AML-193 (cell line): ENCODE data around the gene DUS2.

Source experiments
- DNase-seq, 2 experiments: peaks; one replicate each; lab custom pipeline; 2025; lab: John Stamatoyannopoulos, UW

DUS2 gene

DNA sequence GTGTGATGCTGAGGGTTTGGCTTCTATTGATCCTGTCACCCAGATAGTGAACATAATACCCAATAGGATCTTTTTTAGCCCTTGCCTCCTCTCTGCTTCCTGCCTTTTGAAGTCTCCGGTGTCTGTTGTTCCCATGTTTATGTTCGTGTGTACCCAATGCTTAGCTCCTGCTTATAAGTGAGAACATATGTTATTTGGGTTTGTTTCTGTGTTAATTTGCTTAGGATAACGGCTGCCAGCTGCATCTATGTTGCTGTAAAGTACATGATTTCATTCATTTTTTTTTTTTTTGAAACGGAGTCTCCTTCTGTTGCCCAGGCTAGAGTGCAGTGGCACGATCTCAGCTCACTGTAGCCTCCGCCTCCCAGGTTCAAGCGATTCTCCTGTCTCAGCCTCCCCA is 23.0 kb downstream of the DUS2 start:
- DNase-seq: no peak

DNA sequence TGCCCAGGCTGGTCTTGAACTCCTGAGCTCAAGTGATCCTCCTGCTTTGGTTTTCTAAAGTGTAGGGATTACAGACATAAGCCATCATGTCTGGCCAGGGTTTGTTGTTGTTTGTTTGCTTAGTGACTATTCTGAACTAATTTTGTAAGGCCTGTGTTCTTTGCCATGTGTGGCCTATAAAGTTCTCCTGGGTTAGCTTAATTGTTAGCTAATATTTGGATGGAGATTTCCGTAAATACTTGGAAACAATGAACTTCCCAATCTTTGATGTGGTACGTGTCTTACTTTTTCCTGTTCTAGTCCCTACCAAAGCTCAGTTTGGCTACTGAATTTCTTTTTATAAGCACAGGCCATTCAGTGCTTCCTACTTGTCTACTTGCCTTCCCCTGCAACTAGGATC is 24.9 kb downstream of the DUS2 start:
- no peak for DNase-seq

DNA sequence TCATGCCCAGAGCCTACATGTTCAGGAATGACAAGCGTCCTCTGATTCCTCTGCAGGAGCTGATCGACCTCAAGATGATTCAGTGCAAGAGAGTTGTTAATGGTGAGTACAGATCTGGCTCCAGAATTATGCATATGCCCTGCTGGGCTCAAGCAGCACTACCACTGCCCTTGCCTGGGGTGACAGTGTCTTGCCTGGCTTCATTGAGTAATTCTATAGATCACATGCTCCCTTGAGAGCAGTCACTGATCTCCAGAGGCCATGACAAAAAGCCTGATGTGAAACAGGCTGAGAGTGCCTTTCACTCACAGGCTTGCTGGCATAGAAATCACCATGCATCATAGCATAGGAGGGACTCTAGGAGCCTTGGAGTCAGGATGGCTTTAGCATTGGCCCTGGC is 26.4 kb downstream of the DUS2 start:
- peak in 1 of 2 experiments; percentile 9 for DNase-seq

DNA sequence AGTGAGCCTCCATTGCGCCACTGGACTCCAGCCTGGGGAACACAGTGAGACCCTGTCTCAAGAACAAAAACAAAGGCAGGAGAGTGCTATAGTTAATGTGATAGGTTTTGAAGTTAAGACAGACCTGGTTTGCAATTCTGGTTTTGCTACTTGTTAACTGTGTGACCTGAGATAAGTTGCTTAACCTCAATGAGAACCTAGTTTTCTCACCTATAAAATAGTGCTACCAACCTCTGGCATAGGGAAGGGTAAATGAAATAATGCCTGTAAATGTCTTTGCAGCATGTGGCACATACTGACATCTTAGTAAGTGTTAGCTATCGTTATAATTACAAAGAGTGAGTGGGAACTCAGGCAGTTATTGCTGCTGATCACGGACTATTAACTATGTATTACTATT is 32.3 kb downstream of the DUS2 start:
- no peak for DNase-seq

DNA sequence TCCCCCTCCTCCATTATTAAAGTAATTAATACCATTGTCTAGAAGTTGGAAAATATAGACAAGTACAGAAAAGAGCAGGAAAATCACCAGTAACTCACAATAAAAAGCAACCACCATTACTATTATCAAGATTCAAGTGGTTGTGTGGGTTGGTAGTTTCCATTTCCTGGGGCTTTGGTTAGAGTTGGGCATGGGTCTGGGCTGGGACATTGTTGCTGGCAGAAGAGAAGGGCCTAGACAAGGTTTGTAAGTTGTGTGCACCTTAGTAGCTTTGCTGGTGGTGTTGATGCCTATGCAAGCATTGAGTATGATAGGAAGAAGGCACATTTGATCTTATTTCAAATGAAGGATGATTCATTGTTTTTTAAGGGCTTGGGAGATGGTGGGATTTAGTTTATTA is 36.7 kb downstream of the DUS2 start:
- no peak for DNase-seq

DNA sequence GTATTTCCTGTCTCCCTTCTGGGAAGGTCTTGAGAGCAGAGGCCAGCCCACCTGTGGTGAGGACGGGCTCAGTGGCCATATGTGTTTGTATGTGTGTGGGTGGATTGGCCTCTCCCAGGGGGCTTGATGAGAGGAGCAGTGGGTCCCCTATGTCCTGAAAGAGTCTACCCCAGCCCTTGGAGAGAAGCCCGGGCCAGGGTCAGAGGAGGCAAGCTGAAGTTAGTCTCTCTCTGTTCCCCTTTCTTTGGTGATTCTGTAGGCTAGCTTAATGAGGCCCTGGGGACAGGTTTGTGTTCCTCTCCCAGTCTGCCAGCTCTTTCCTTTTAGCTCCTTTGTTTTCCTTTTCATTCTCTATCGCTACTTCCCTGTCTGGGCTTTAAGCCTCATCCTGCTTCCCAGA is 38.3 kb downstream of the DUS2 start:
- no peak for DNase-seq

DNA sequence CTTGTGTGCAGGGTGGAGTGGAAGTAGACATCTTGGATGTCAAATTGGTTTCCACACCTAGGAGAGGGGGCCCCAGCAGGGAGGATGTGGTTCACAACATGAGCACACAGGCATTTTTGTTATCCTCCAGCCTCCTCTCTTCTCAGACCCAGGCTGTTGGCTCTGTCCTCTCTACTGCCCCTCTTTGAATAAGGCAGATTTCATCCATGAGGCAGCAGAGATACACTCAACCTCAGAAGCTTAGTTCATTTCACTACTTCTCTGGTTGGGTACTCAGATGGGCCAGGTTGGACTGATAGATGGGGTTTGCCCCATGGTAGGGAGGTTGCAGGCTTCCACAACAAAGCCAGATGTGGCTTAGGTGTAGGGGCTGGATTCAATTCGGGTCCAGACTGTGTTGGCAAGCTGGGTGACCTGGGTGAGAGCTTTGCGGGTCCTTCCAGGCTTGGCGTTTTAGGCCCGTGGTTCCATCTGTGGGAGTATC is 39.9 kb downstream of the DUS2 start:
- no peak for DNase-seq

DNA sequence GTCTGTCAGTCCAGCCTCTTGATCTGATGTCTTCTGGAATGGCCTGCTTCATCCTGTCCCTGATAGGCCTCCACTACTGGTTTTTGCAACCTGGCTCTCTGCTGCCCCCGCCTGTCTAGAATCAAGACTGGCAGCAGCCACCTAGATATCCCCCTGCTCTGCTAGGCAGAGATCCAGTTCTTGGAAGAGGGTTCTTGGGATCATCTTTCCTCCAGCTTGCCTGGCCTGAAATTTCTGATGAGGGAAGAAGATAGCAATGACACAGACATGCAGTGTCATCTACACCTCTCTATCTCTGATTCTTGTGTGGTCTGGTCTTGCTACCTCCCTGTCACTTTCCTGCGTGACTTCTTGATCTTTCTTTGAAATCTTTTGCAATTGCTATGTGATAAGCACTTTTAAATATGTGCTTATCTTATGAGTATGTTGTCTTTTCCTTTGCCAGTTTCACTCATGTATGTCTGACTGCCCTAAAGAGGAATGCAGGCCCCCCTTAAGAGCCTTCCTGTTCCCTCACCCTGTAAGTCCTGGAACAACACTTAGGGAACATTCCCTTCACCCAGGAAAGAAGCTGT is 41.8 kb downstream of the DUS2 start:
- peak; percentile 63 to 67 for DNase-seq

DNA sequence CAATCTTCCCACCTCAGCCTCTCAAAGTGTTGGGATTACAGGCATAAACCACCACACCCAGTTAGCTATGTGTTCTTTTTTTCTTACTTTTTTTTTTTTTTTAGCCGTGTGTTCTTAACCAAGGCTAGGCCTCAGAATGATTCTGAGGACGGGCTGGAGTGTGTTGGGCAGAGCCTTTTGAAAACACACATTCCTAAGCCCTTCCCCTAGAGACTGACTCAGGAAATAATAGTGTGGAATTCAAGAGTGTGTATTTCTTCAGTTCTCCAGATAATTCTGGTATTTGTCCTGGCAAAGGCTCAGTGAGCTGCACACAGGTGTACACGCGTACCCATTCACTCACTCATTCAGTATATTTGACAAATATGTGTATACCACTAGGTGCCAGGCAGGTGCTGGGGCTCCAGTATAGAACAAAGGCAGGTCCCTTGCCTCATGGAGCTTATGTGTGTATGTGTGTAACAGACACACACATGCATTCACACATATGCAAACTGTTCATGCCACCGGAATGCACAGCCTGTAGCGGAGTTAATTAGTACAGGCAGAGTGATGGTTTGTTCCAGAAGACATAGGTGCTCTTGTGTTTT is 42.7 kb downstream of the DUS2 start:
- DNase-seq: no peak

DNA sequence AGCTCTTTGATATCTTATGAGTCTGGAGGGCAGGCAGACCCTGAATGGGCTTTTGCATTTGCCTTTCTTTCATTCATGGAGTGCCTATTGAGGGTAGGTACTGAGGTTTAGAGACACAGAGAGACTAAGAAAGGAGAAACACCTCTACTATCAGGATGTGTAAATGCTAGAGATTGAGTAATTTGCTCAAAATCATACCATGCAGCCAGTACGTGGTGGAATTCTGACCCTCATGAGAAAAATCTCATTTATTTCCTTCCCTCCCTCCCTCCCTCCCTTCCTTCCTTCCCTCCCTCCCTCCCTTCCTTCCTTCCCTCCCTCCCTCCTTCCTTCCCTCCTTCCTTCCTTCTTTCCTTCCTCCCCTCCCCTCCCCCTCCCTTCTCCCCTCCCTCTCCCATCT is 43.7 kb downstream of the DUS2 start:
- DNase-seq: no peak

DNA sequence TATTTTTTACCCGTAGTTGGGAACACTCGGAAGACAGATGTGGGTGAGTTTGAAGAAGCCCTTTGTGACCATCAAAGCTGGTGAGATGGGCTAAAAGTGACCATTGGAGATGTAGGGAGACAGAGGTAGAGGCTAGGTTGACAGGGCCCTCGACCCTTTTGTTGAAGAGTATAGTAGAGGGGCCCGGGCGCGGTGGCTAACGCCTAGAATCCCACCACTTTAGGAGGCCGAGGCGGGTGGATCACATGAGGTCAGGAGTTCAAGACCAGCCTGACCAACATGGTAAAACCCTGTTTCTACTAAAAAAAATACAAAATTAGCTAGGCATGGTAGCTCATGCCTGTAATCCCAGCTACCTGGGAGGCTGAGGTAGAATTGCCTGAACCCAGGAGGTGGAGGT is 45.8 kb downstream of the DUS2 start:
- no peak for DNase-seq

DNA sequence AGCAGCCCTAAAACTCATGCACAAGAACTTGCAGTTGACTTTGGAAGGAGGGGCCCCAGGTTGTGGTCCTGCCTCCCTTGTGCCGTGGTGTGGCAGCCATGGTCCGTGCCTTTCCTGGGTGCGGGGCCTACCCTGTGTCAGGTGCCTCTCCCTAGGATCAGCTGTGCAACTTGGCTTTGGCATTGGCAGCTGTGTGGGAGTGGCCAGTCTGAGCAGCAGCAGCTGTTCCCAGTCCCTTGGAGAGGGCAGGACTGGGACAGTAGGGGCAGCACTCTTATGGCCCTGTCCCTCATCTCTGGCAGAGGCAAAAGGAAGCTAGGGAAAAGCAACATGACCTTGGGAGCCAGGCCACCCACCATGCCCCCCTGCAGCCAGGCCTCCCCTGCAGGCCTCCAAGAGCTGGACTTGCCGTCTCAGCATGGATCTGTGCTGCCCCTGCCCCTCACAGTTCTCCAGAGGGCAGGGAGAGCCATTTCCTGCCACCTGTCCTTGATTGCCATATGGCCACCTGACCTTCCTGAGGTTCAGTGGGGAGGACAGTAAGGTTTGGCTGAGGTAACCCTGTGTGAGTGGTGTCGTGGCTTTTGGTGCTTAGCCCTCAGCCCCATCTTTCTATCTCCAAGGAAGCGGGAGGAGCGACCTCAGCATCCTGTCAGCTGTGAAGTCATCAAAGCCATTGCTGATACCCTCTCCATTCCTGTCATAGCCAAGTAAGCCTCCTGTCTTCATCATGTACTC is 46.6 kb downstream of the DUS2 start:
- DNase-seq: no peak

DNA sequence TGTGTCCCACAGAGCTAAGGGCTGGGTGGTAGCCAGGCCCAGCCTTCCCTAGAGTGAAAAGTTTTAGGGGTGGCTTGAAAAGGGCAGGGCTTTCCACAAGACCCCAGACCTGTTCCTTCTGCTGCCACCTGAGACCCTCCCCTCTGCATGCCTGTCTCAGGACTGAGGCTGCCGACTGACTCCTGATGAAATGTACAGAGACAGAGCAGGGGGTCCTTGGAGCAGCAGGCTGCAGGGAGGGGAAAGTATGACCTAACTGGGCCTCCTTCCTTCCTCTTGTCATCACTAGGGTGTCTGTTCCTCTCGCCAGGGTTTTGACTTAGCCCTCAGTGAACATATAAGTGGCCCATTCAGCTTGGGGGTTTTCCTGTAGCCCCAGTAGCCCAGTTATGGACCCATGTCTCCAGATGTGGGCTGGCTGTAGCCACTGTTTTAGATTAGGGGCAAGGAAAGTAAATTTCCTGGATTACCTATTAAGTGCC is 47.2 kb downstream of the DUS2 start:
- peak in 1 of 2 experiments; percentile 11 for DNase-seq

DNA sequence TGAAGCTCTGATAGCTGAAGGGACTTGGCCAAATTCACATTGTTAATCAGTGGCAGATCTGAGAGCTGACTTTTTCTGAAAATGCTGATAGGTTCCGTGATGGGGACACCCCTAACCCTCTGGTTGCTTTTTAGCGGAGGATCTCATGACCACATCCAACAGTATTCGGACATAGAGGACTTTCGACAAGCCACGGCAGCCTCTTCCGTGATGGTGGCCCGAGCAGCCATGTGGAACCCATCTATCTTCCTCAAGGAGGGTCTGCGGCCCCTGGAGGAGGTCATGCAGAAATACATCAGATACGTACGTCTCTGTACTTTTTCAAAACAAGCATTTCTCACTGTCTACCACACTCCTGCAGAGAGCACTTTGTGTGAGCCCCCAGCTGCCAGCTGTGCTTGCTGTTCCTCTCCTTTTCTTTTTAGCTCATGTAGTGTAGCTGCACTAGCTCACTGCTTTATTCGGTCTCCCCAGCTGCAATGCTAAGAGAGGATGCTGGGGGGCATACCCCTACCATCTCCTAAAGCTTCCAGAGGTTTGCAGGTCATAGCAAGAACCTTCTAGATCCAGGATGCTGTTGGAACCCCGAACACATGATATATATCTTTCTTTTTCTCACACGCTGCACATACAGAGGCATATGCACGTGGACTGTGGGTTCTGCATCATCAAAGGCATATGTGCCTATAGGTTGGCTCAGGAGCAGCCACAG is 47.9 kb downstream of the DUS2 start:
- no peak for DNase-seq

DNA sequence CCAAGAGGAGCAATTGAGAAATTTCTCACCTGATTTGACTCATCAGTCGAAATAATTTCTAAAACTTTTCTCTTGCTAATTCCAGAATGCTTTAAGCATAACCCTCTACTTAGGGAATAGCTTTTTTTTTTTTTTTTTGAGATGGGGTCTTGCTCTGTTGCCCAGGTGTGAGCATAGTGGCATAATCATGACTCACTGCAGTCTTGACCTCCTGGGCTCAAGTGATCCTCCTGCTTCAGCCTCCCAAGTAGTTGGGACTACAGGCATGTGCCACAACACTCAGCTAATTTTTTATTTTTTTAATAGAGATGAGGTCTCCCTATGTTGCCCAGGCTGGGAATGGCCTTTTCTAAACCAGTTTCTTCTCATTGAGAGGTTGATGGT is 48.4 kb downstream of the DUS2 start:
- DNase-seq: no peak

DNA sequence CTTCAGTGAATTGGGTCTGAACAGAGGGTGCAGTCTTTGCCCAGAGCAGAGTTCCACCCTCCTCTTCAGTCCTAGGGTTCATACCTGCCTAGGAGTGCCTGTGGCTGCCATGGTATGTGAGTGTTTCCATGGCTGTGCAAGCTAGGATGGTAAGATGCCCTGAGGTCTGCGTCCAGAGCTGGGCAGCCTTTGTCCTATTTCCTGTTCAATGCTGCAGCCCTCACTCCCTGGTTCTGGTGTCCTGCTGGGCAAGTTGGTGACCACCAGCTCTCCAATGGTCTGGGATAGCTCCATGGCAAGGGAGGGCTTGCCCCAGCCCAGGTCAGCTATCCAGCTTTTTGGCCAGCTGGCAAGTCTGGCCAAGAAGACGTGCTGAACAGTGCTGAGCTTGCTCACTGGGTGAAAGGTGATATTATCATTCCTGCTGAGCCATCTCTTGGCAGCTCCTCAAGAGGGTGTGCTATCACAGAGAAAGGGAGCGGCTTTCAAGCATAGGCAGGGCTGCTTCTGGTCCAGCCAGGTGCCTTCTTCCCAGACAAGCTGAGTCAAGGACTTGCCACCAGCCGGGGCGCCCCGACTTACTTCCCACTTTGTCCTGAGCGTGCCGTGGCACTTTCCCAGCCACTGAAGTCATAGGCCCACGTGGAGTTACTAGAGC is 49.1 kb downstream of the DUS2 start:
- DNase-seq: no peak

DNA sequence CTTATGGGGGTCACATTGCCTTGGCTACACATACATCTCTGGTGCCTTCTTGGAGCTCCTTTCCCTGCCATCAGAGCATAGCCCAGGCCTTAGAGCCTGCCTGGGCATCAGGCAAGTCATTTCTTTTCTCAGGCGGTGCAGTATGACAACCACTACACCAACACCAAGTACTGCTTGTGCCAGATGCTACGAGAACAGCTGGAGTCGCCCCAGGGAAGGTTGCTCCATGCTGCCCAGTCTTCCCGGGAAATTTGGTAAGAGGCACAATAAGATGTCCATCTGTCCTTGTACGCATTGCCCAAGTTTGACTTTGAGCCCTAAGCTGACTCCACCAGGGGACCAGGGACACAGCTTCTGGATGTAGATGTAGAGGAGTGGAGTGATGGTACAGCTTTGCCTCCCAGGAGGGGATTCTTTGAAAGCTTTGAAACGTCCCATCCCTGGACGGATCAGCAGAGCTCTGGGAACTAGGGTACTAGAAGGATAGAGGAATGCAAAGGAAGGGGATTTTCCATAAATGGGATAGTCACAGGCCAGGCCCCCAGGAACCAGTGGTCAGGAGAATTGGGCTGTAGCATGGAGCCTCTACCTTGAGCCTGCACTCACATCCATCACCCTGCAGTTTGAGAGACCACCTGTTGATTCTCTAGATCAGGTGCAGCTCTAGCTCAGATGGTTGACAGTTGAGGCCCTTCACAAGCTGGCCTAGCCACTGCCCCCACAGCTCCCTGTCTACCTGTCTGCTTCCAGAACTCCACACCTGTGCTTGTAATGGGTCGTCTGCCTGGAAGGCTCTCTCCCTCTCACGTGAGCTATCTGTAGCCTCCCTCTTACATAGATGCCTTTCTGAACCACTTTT is 51.0 kb downstream of the DUS2 start:
- no peak for DNase-seq

DNA sequence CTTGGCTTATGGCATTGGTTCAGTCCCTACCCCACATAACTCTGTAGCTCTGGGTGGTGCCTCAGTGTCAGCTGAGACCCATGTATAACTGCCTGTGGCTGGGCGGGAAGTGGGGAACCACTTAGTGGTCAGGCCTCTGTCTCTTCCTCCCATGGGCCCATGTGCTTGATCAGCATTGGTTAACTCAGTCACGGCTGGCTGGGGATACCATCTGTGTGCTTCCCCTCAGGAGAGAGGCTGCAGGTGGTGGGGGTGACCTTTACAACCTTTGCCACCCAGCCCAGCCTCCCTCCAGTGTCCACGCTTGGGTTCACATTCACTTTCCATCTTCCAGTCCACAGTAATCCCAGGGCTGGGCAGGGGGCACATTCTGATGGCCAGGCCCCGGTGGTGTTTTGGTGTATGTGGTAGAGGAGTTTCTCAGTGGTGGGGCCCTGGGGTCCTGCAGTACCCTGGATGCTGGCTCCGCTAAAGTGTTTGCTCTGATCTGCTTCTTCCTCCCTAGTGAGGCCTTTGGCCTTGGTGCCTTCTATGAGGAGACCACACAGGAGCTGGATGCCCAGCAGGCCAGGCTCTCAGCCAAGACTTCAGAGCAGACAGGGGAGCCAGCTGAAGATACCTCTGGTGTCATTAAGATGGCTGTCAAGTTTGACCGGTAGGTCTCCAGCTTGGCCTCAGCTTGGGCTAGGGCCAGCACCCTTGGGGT is 51.9 kb downstream of the DUS2 start:
- peak; percentile 74 to 86 for DNase-seq

DNA sequence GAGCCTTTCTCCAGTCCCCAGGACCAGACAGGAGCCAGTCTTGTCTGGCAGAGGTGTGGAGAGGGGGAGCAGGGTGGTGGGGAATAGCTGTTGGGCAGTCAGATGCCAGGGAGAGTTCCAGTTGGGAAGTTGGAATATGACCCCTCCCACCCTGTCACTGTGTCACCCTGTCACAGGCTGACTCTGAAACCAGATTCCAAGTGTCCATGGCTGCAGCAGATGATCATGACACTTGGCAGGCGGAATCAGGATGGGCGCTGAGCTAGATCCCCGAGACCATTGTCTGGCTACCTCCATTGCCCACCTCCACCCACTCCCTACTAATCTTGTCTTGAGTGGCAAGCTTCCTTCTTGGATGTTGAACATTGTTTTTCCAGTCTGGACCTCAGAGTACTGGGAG is 52.9 kb downstream of the DUS2 start:
- no peak for DNase-seq

DNA sequence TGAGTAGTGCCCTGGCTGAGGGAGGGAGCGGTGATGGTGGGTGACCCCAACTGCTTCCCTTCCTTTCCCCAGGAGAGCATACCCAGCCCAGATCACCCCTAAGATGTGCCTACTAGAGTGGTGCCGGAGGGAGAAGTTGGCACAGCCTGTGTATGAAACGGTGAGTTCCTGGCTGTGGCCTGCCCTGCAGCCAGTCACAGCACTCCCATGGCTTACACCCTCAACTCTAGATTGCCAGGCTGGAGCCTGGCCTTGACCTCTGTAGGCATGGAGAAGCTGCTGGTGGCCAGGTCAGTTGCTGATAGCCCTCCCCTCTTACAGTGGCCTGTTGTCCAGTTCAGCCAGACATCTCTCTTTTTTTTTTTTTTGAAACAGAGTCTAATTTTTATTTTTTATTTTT is 53.5 kb downstream of the DUS2 start:
- DNase-seq: no peak
